Measurements from ENCODE around the gene ZNF282.

GRCh38 chr7:149241696-149242095 lies 46.4 kb downstream of the ZNF282 start:
- TF ChIP-seq KLF7 (tag by site-specific recombination; IDR thresholded peaks at IDR 0.05; ENCODE audit: borderline replicate concordance) (no peak), ZNF335 (tag by site-specific recombination; conservative IDR thresholded peaks at IDR 0.05) (no peak), ZNF138 (tag by site-specific recombination; IDR thresholded peaks at IDR 0.05; ENCODE audit: borderline replicate concordance) (no peak)

Data from HEK293 (cell line).